ENCODE results near the gene IGF1R. TPM values are rescaled to one million over a fixed set of nuclear protein-coding genes. Genes with fewer than 3 reads are reported as not detected.

IGF1R gene
- total RNA-seq, 2 donors from 2014 or later: 115 to 119 TPM

DNA sequence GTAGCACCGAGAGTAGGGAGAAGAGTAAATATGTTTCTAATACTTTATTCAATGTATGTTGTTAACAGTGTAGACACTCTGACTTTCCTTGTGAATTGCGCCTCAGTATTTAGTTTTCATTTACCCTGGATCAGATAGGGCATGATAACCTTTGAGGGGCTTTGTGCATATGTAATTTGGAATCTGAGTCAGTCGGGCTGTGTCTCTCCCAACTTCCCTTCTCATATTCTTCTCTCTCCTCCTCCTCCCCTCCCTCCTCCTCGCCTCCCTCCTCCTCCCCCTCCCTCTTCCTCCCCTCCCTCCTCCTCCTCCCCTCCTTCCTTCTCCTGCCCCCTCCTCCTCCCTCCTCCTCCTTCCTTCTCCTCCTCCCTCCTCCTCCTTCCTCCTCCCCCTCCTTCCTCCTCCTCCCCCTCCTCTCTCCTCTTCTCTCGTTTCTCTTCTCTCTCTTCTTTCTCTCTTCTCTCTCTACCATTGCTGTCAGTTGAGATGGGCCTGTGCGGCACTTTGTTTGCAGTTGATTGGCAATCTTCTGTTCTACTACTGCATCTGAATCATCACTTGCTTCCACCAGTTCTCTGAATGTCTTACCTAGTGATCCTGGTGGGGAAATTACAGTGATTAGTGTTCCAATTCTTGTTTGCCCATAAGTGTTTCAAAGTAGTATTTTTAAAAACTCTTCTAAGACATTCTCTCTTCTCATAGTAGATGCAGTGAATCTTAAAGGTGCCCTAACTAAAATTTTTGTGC lies 197.0 kb downstream of the IGF1R start:
- peaks cover 65% of the 10 kb centered on the region for H3K4me1 Mint-ChIP-seq

DNA sequence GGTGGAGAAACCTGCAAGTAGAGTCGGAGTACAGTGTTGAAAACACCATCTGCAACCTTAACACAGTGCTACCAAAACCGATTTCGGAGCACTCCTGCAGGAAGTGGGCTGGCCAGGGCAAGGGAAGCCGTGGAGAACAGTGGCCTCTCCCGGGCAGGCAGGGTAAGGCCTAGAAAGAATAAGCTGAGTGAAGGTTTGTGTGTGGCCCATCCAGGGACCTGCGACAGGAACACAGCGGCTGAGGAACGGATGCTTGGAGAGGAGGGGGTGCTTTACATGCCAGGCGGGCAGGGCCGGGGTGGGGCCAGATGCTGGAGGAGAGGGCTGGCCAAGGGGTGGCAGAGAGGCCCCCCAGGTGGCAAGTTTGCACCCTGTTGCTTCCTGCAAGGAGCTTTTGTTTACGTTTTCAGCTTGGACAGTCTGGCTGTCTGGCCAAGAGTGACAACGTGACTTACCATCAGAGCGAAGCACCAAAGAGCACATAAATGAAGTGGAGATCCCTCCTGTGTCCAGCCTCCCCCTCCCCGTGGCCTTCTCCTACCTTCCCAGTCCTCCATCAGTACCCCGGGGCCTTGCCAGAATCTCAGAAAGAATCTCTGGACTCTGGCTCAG lies 202.7 kb downstream of the IGF1R start:
- peak; percentile 93 for DNase-seq
- Mint-ChIP-seq H3K9me3 (no peaks in the 10 kb centered on the region), H3K27ac (peak overlapping the region; percentile 86), H3K4me1 (peaks cover 66% of the 10 kb centered on the region), H3K27me3 (ENCODE audit: insufficient read depth) (no peaks in the 10 kb centered on the region), H3K4me3 (peak overlapping the region; percentile 76), H3K36me3 (ENCODE audit: low read depth) (no peaks in the 10 kb centered on the region)
- TF ChIP-seq, protein P1, sequence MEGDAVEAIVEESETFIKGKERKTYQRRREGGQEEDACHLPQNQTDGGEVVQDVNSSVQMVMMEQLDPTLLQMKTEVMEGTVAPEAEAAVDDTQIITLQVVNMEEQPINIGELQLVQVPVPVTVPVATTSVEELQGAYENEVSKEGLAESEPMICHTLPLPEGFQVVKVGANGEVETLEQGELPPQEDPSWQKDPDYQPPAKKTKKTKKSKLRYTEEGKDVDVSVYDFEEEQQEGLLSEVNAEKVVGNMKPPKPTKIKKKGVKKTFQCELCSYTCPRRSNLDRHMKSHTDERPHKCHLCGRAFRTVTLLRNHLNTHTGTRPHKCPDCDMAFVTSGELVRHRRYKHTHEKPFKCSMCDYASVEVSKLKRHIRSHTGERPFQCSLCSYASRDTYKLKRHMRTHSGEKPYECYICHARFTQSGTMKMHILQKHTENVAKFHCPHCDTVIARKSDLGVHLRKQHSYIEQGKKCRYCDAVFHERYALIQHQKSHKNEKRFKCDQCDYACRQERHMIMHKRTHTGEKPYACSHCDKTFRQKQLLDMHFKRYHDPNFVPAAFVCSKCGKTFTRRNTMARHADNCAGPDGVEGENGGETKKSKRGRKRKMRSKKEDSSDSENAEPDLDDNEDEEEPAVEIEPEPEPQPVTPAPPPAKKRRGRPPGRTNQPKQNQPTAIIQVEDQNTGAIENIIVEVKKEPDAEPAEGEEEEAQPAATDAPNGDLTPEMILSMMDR (conservative IDR thresholded peaks at IDR 0.05): peak; percentile 88
- Histone ChIP-seq H3K27me3 (ENCODE audit: control insufficient read depth, insufficient read depth, low read length, poor library complexity, severe bottlenecking) (no peaks in the 10 kb centered on the region), H3K9me3 (ENCODE audit: control insufficient read depth, low read length) (no peaks in the 10 kb centered on the region), H3K27ac (ENCODE audit: low read depth, low read length) (no peak overlapping the region), H3K4me3 (ENCODE audit: low read length) (no peak overlapping the region), H3K4me1 (ENCODE audit: control insufficient read depth, insufficient read depth, low read length) (peaks cover 17% of the 10 kb centered on the region), H3K9ac (ENCODE audit: extremely low read depth, low read length, poor library complexity, severe bottlenecking) (no peak overlapping the region), H3K36me3 (ENCODE audit: control insufficient read depth, insufficient read depth, low read length) (no peaks in the 10 kb centered on the region)
- WGBS, 2 experiments (ENCODE audit: insufficient coverage in 1 of 2, insufficient read length in 1 of 2): 27% methylated on average over 11 to 15 of the region's 15 CpGs

More for the DNA sequence above, 197.0 kb downstream of the IGF1R start:
- no peak overlapping the region for H3K4me3 Mint-ChIP-seq
- no peak overlapping the region for H3K9ac ChIP-seq (ENCODE audit: extremely low read depth, low read length, poor library complexity, severe bottlenecking)
- TF ChIP-seq, protein P1 (conservative IDR thresholded peaks at IDR 0.05): no peak
- H3K9me3 Mint-ChIP-seq: no peaks in the 10 kb centered on the region
- peaks cover 4% of the 10 kb centered on the region for H3K36me3 Mint-ChIP-seq (ENCODE audit: low read depth)
- no peak for DNase-seq
- no peak overlapping the region for H3K27ac ChIP-seq (ENCODE audit: low read depth, low read length)
- no peaks in the 10 kb centered on the region for H3K27me3 ChIP-seq (ENCODE audit: control insufficient read depth, insufficient read depth, low read length, poor library complexity, severe bottlenecking)
- no peaks in the 10 kb centered on the region for H3K27me3 Mint-ChIP-seq (ENCODE audit: insufficient read depth)
- 87 to 100% methylated on average over 1 to 4 of the region's 6 CpGs for WGBS, 2 experiments (ENCODE audit: insufficient coverage in 1 of 2, insufficient read length in 1 of 2)
- no peak overlapping the region for H3K4me3 ChIP-seq (ENCODE audit: low read length)
- no peaks in the 10 kb centered on the region for H3K36me3 ChIP-seq (ENCODE audit: control insufficient read depth, insufficient read depth, low read length)
- H3K9me3 ChIP-seq (ENCODE audit: control insufficient read depth, low read length): no peaks in the 10 kb centered on the region
- peak overlapping the region; percentile 22 for H3K27ac Mint-ChIP-seq
- peaks cover 24% of the 10 kb centered on the region for H3K4me1 ChIP-seq (ENCODE audit: control insufficient read depth, insufficient read depth, low read length)

GRCh38 chr15:98853161-98853560 lies 204.8 kb downstream of the IGF1R start:
- Mint-ChIP-seq H3K27me3 (ENCODE audit: insufficient read depth) (no peaks in the 10 kb centered on the region), H3K36me3 (ENCODE audit: low read depth) (no peaks in the 10 kb centered on the region), H3K4me3 (peak overlapping the region; percentile 76), H3K9me3 (no peaks in the 10 kb centered on the region), H3K27ac (peak overlapping the region; percentile 91), H3K4me1 (peaks cover 60% of the 10 kb centered on the region)
- TF ChIP-seq, protein P1 (conservative IDR thresholded peaks at IDR 0.05): no peak
- H3K36me3 ChIP-seq (ENCODE audit: control insufficient read depth, insufficient read depth, low read length): no peaks in the 10 kb centered on the region
- WGBS, 2 experiments (ENCODE audit: insufficient coverage in 1 of 2, insufficient read length in 1 of 2): 16 to 18% methylated on average over 7 to 8 of the region's 8 CpGs
- H3K4me3 ChIP-seq (ENCODE audit: low read length): peak overlapping the region; percentile 78
- H3K9ac ChIP-seq (ENCODE audit: extremely low read depth, low read length, poor library complexity, severe bottlenecking): peak overlapping the region; percentile 4
- no peaks in the 10 kb centered on the region for H3K27me3 ChIP-seq (ENCODE audit: control insufficient read depth, insufficient read depth, low read length, poor library complexity, severe bottlenecking)
- peak; percentile 90 for DNase-seq
- H3K4me1 ChIP-seq (ENCODE audit: control insufficient read depth, insufficient read depth, low read length): peaks cover 18% of the 10 kb centered on the region
- peak overlapping the region; percentile 81 for H3K27ac ChIP-seq (ENCODE audit: low read depth, low read length)
- H3K9me3 ChIP-seq (ENCODE audit: control insufficient read depth, low read length): no peaks in the 10 kb centered on the region
